Activated CD4-positive, CD25-positive, alpha-beta regulatory T cell treated with anti-CD3 and anti-CD28 coated beads, Interleukin-2, amount 50 U/mL, for 16 hours (primary cell): ENCODE data around the gene LYPD1.

Experiments
- DNase-seq: peaks from one replicate; pipeline ENCODE4 v3.0.0-alpha.2; 2020; ENCODE audit warnings: low read depth, low spot score

Gene LYPD1

DNA sequence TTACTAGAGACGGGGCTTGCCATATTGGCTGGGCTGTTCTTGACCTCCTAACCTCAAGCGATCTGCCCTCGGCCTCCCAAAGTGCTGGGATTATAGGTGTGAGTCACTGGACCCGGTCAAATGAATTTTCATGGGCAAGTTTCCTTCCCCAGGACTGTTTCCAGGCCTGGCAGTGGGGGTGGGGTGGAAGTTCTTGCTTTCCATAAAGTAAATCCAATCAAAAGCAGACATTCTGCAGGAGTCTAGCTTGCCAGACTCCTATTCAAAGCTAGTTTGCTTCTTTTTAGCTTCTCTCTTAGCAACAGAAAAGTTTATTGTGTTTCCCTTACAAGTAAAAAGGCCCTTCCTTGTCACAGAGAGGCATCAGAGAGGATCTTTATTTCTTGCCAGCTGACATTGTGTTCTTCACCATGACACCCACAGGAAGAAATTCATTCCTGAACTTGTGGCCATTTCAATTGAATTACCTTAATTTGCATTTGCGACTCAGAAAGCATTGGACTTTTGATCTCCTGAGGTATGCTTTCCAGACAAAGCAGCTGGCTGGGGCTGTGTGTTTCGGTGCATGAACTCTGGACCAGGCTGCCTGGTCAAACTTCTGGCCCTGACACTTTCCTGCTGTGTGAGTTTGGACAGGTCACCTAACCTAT lies 37.9 kb downstream of the LYPD1 start:
- no peak for DNase-seq

GRCh38 chr2:132627536-132627935 lies 42.5 kb downstream of the LYPD1 start:
- DNase-seq: no peak

GRCh38 chr2:132623096-132623839 lies 46.7 kb downstream of the LYPD1 start:
- DNase-seq: no peak

DNA sequence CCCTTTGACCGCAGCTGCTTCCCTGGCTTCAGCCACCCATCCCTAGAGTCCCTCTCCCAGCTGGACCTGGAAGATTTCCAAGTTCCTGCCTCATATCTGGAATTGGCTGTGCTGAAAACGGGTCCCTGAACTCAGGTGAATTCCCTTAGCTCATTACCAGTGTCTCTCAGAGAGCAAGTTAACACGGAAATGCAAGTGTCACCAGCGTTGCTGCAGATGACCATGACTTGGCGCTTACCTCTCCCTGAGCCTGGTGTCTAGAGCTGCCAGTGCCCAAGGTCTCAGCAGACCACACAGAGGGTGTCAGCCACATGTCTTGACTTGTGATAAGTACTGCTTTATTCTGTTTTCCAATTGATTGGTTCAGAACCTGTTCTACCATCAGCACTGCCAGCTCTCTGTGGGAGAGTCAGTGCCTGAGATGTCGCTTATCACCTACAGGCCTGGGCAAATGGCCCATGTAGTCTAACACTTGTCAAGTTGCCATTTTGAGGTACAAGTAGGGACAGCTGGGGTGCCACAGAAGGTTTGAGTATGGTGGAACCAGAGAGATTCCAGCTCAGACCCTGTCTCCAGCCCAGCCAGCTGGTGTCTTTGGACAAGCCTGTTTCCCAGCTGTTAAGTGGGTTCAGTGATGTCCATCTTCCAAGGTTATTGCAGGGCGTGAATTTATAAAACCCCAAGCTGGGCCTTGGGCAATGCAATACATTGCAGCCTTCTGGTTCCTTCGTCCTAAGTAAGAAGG lies 48.7 kb downstream of the LYPD1 start:
- no peak for DNase-seq

DNA sequence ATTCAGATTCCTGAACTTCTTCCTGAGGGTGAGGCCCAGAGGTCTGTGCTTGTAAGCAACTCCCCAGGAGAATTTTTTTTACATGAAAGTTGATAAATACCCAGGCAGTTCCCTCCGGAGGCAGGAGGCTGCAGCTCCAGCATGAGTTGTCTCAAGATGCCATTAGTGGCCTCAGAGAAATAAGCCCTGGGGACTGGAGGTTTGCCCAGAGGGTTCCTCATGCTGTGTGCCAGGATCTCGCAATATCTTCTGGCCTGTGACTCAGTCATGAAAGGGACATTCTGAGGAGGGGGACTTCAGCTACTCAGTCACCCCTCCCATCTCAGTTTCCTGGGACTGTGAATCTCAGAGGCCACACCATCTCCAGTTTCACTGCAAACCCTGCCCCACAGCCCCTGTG lies 49.9 kb downstream of the LYPD1 start:
- DNase-seq: no peak

- no peak for DNase-seq
These were observed 51.3 kb downstream of the LYPD1 start for GRCh38 chr2:132618734-132619133.

DNA sequence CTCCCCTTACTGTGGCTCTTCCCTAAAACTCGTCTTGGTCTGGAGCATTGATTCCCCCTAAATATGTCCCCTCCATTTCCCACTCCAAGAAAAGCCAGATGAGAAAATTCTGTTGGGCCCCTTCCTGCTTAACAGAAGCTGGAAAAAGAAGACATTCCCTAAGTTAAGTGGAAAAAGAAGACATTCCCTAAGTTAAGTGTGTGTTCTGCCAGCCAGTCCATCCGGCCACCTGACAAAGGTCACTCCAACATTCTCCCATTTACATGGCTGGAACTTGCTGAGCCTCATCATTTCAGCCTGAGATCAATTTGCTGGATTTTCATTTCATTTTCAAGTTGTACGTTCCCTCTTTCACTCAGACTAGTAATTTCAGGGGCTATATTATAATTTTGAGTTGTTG lies 52.0 kb downstream of the LYPD1 start:
- DNase-seq: no peak

DNA sequence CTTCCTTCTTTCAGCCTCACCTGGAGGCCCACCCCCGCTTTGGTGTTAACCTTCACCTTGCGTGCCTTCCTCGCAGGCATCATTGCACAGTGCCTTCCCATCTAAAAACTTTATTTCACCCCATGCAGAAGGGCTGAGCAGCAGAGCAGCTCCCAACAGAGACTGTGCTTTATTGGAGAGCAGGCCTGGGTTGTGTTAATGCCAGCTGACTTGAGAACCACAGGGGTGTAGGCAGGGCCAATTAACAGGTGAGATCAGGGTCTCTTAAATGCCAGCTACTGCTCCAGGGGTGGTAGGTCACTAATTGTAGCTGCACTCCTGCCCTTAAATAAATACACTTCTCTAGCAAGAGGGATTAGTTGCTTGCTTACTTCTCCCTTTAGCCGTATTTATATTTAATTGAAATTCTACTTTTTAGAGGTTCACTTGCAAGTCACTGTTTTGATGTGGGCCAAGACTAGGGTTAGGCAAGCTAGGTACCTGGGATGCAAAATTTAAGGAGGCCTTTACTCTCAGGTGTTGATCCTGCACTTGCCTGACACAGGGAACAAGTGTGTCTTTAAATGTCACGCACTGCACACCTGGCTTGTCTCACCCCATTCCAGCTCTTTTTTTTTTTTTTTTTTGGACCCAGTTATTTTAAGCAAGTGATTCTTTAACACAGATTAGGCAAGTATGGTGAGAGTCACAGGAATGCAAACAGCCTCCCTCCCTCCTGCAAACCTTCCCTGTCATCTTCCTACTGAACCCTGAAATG lies 54.5 kb downstream of the LYPD1 start:
- no peak for DNase-seq

- no peak for DNase-seq
These were observed 58.3 kb downstream of the LYPD1 start for GRCh38 chr2:132611719-132612118.

DNA sequence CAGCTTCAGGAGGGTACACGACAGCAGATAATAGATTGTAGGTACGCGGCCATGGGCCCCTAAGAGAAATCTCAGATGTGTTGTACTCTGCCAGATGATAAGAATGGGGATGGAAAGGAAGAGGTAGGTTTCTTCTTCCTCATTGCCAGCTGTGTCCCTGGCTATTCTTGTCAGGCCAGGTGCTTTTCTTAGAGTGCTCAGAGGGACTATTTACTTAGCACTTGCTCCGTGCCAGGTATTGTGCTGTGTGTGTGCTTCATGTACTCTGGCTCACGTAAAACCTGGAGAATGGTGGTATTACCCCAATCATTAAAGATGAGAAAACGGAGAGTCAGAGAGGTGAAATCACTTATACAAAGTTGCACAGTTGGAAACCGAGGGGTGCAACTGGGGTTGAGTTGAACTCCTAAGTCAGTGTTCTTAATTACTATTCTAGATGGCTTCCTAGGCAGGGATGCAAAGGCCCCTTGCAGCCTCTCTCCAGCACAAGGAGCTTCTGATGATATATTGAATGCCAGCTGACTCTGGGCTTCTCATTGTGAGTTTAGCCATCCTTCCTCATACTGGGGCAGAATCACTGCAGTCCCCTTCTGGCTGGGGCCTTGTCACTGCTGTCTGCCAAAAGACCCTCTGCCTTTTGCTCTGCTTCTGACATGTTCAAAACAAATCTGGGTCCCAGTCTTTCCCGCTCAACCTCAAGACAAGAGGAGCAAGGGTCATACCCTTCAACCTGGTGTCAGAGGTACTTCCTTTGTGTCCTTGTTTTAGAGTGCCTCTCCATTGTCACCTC lies 60.7 kb downstream of the LYPD1 start:
- DNase-seq: no peak

GRCh38 chr2:132608311-132608710 lies 61.7 kb downstream of the LYPD1 start:
- DNase-seq: no peak

DNA sequence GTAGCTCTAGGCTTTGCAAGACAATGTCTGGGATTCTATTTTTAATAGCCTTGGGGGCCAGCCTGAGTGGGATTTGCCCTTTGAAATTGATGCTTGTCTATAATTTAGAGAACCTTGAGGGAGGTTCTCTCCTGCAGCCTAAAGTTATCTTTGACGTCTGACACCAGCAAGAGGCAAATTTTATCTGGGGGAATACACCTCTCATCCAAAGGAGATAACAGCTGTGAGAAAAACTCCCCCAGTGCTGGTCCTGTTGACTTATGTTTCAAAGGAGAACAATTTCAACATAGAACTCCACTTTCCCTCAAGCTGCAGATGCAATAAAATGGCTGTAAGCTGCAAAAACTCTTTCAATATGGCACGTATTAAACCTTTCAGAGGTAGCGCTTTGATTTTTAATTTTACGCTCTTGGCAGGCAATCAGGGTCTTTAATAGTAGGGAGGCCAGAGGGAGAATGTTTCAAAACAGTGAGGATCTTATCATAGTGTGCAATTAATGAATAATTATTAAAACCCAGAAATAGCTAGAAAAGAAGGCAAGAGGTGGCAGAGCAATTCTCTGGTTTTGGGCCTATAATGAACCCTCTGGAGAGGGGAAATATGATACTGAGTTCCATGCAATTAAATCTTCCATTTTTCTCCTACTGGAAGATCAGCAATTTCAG lies 62.4 kb downstream of the LYPD1 start:
- DNase-seq: no peak

GRCh38 chr2:132606649-132607048 lies 63.4 kb downstream of the LYPD1 start:
- no peak for DNase-seq

- no peak for DNase-seq
These were observed 64.5 kb downstream of the LYPD1 start for GRCh38 chr2:132605236-132606180.

GRCh38 chr2:132604561-132604960 lies 65.4 kb downstream of the LYPD1 start:
- DNase-seq: no peak

DNA sequence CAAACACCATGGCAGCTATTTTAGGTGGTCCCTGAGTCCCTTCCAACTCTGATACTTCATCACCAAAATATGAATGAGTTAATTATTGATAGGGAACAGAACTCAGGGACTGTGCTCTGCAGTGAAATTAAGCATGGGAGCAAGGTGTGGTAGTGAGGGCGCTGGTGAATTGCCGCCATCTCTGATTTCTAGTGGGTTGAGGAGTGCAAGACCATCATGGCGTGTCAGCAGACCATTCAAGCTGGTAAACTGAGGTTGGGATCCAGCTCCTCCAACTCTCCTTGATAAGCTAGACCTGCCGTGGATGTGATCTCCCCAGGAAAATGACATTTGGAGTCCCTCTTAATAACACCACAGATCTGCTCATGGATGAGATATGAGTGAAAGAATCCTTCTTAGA lies 70.4 kb downstream of the LYPD1 start:
- DNase-seq: no peak

DNA sequence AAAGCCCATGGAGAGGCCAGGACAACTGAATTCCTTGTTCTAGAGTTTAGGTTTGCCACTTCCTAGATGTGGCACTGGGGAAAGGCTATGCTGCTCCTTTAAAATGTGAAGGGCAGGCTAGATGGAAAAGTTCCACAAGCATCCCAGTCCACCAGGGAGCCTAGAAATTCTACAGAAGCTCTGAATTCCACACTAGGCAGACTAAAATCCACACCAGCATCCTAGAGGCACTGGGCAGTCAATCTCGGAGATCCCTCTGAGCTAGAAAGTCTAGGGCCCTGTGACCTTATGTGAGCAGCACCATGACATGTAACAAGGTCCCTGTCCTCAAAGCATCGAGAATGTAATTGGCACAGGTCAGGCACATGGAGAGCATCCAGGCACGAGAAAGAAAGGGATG lies 71.5 kb downstream of the LYPD1 start:
- no peak for DNase-seq

GRCh38 chr2:132597831-132598230 lies 72.2 kb downstream of the LYPD1 start:
- DNase-seq: no peak

- no peak for DNase-seq
These were observed 72.8 kb downstream of the LYPD1 start for GRCh38 chr2:132597166-132597565.

- DNase-seq: no peak
These were observed 74.3 kb downstream of the LYPD1 start for GRCh38 chr2:132595693-132596092.
